Smooth muscle cell (in vitro differentiated cells): ENCODE results near the gene MOG. TPM values are rescaled to one million over a fixed set of nuclear protein-coding genes. Genes with fewer than 3 reads are reported as not detected.

ENCODE experiments used
- DNase-seq: peaks from one replicate; lab custom pipeline; 2025; ENCODE audit not compliant: unreplicated experiment; lab: John Stamatoyannopoulos, UW
- H2AFZ ChIP-seq: fragments of 200-600 bp; sonication (generic); 2 replicates; pipeline ENCODE4 v1.6.0; 2016; ENCODE audit warnings: antibody characterized with exemption, low read depth, mild to moderate bottlenecking
- H3F3A ChIP-seq: fragments of 200-600 bp; sonication (generic); 2 replicates; pipeline ENCODE4 v1.6.0; 2017; ENCODE audit warnings: antibody characterized with exemption, low read depth
- H3K27ac ChIP-seq: fragments of 200-600 bp; sonication (generic); 2 replicates; pipeline ENCODE4 v1.5.1; 2016; ENCODE audit warnings: low read depth, mild to moderate bottlenecking
- H3K27me3 ChIP-seq: fragments of 200-600 bp; sonication (generic); 2 replicates; pipeline ENCODE4 v1.6.1; 2016; ENCODE audit warnings: low read depth, mild to moderate bottlenecking
- H3K36me3 ChIP-seq: fragments of 200-600 bp; sonication (generic); 2 replicates; pipeline ENCODE4 v1.5.1; 2016; ENCODE audit warnings: low read depth
- H3K4me1 ChIP-seq: fragments of 200-600 bp; sonication (generic); 2 replicates; pipeline ENCODE4 v1.5.1; 2016; ENCODE audit warnings: low read depth
- H3K4me2 ChIP-seq: fragments of 200-600 bp; sonication (generic); 2 replicates; pipeline ENCODE4 v1.6.0; 2016; ENCODE audit warnings: mild to moderate bottlenecking
- H3K4me3 ChIP-seq: fragments of 200-600 bp; sonication (generic); 2 replicates; pipeline ENCODE4 v1.5.1; 2016; ENCODE audit warnings: mild to moderate bottlenecking
- H3K79me2 ChIP-seq: fragments of 200-600 bp; sonication (generic); 2 replicates; pipeline ENCODE4 v1.6.0; 2016; ENCODE audit warnings: low read depth, mild to moderate bottlenecking
- H3K9ac ChIP-seq: fragments of 200-600 bp; sonication (generic); 2 replicates; pipeline ENCODE4 v1.6.0; 2016; ENCODE audit warnings: low read depth
- H3K9me3 ChIP-seq: fragments of 200-600 bp; sonication (generic); replicated peaks from 2 replicates; pipeline ENCODE4 v1.5.1; 2016; ENCODE audit warnings: low read depth
- H4K20me1 ChIP-seq: fragments of 200-600 bp; sonication (generic); 2 replicates; pipeline ENCODE4 v1.6.0; 2016; ENCODE audit warnings: low read depth
- CTCF ChIP-seq: fragments of 200-600 bp; sonication (generic); IDR thresholded peaks from 2 replicates; pipeline ENCODE4 v1.5.1; 2017; ENCODE audit warnings: borderline replicate concordance, mild to moderate bottlenecking, antibody characterized with exemption; ENCODE audit not compliant: insufficient read depth, poor library complexity, severe bottlenecking
- WGBS: methylation state at CpG from one replicate; pipeline ENCODE4 v1.1.7; 2016; ENCODE audit warnings: low lambda C conversion rate; 5-methylcytosine and 5-hydroxymethylcytosine counted together
- polyA plus RNA-seq: library from polyadenylated mRNA; unstranded; fragments of >200 nt; fragmentation: Nextera tagmentation; extraction: Ambion mirVana; gene quantifications from 2 replicates; pipeline ENCODE4 v1.2.1, GENCODE V29; 2016
- total RNA-seq: library from RNA; depleted of rRNA; stranded (reverse); fragments of >200 nt; gene quantifications from 2 replicates; pipeline ENCODE4 v1.2.3, GENCODE V29; 2014

The MOG gene
- total and polyA plus RNA-seq, 2 experiments from 2014 or later: not detected

- Histone ChIP-seq H3K9ac (no peak overlapping the region), H3K27me3 (no peaks in the 10 kb centered on the region), H4K20me1 (no peaks in the 10 kb centered on the region), H3K27ac (no peak overlapping the region), H3K4me3 (no peak overlapping the region), H3K79me2 (no peaks in the 10 kb centered on the region), H2AFZ (no peak overlapping the region), H3K36me3 (no peaks in the 10 kb centered on the region), H3K4me2 (no peak overlapping the region), H3K9me3 (no peaks in the 10 kb centered on the region), H3F3A (no peaks in the 10 kb centered on the region), H3K4me1 (no peaks in the 10 kb centered on the region)
- WGBS: 70% methylated on average over 13 of the region's 13 CpGs
- DNase-seq: no peak
- TF ChIP-seq CTCF: no peak
Measured at GRCh38 chr6:29679962-29680361, 23.1 kb downstream of the MOG start.

GRCh38 chr6:29680416-29680815, 23.5 kb downstream of the MOG start:
- no peaks in the 10 kb centered on the region for H3F3A ChIP-seq
- no peak overlapping the region for H3K4me2 ChIP-seq
- no peaks in the 10 kb centered on the region for H3K79me2 ChIP-seq
- no peak overlapping the region for H3K27ac ChIP-seq
- H3K36me3 ChIP-seq: no peaks in the 10 kb centered on the region
- no peaks in the 10 kb centered on the region for H3K9me3 ChIP-seq
- H4K20me1 ChIP-seq: no peaks in the 10 kb centered on the region
- H3K4me3 ChIP-seq: no peak overlapping the region
- TF ChIP-seq CTCF: no peak
- WGBS: 93% methylated on average over 24 of the region's 24 CpGs
- no peak overlapping the region for H2AFZ ChIP-seq
- H3K9ac ChIP-seq: no peak overlapping the region
- no peaks in the 10 kb centered on the region for H3K27me3 ChIP-seq
- DNase-seq: no peak
- H3K4me1 ChIP-seq: no peaks in the 10 kb centered on the region

GRCh38 chr6:29680904-29681303, 24.0 kb downstream of the MOG start, which contains the start of gene ZFP57:
TSS of gene ZFP57 (minus strand) at chr6:29681152. CDS start at chr6:29677003, 4,149 bp downstream.
- H3K9me3 ChIP-seq: no peaks in the 10 kb centered on the region
- 97% methylated on average over 24 of the region's 31 CpGs for WGBS

More at GRCh38 chr6:29680904-29681303, 24.0 kb downstream of the MOG start, which contains the start of gene ZFP57:
- TF ChIP-seq CTCF: no peak
- Histone ChIP-seq H4K20me1 (no peaks in the 10 kb centered on the region), H3F3A (no peaks in the 10 kb centered on the region), H3K4me1 (no peaks in the 10 kb centered on the region), H3K79me2 (no peaks in the 10 kb centered on the region), H3K36me3 (no peaks in the 10 kb centered on the region), H2AFZ (no peak within 1 kb of the TSS), H3K27ac (no peak within 1 kb of the TSS), H3K4me3 (no peak within 1 kb of the TSS), H3K4me2 (no peak within 1 kb of the TSS), H3K9ac (no peak within 1 kb of the TSS), H3K27me3 (no peaks in the 10 kb centered on the region)
- no peak for DNase-seq
